ENCODE results near the gene CCM2.

GRCh38 chr7:44980393-44981034 lies 19.5 kb upstream of the CCM2 start:
- TF ChIP-seq CTCF (IDR thresholded peaks at IDR 0.05 in 8 of 11, conservative IDR thresholded peaks at IDR 0.05 in 3 of 11) = no peak
- peak in 1 of 3 donors; percentile 58 for TF ChIP-seq POLR2AphosphoS5 (IDR thresholded peaks at IDR 0.05)
- TF ChIP-seq POLR2A (IDR thresholded peaks at IDR 0.05) = no peak
